Panc1 (cell line): ENCODE measurements around the gene MYCBPAP.

Source experiments
- POLR2AphosphoS5 ChIP-seq: IDR thresholded peaks from 2 replicates; pipeline ENCODE4 v1.6.1; 2012; ENCODE audit warnings: mild to moderate bottlenecking, low read depth, low read length, moderate library complexity
- REST ChIP-seq, 2 experiments: IDR thresholded peaks; 2 replicates each; pipeline ENCODE4 v1.6.1; 2011 to 2012; ENCODE audit warnings: low read depth in 2 of 2, control low read depth in 1 of 2, low read length in 1 of 2, mild to moderate bottlenecking in 1 of 2, moderate library complexity in 1 of 2; ENCODE audit not compliant: insufficient read depth in 1 of 2
- SIN3A ChIP-seq: IDR thresholded peaks from 2 replicates; pipeline ENCODE4 v1.6.1; 2012; ENCODE audit warnings: low read depth, mild to moderate bottlenecking, low read length, moderate library complexity, borderline replicate concordance; ENCODE audit not compliant: insufficient read depth
- TCF7L2 ChIP-seq: IDR thresholded peaks from 2 replicates; pipeline ENCODE4 v1.6.1; 2011; ENCODE audit warnings: mild to moderate bottlenecking, low read depth, low read length, inconsistent platforms
- TF ChIP-seq, protein P1 (sequence below): fragments of 450-650 bp; IDR thresholded peaks from 2 replicates; pipeline ENCODE4 v1.5.1; 2017; ENCODE audit warnings: mild to moderate bottlenecking

- TF ChIP-seq, protein P1, sequence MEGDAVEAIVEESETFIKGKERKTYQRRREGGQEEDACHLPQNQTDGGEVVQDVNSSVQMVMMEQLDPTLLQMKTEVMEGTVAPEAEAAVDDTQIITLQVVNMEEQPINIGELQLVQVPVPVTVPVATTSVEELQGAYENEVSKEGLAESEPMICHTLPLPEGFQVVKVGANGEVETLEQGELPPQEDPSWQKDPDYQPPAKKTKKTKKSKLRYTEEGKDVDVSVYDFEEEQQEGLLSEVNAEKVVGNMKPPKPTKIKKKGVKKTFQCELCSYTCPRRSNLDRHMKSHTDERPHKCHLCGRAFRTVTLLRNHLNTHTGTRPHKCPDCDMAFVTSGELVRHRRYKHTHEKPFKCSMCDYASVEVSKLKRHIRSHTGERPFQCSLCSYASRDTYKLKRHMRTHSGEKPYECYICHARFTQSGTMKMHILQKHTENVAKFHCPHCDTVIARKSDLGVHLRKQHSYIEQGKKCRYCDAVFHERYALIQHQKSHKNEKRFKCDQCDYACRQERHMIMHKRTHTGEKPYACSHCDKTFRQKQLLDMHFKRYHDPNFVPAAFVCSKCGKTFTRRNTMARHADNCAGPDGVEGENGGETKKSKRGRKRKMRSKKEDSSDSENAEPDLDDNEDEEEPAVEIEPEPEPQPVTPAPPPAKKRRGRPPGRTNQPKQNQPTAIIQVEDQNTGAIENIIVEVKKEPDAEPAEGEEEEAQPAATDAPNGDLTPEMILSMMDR = no peak
- TF ChIP-seq REST (IDR thresholded peaks at IDR 0.05; ENCODE audit: insufficient read depth in 1 of 2, low read depth in 2 of 2, low read length in 1 of 2) (no peak), POLR2AphosphoS5 (no peak), SIN3A (no peak), TCF7L2 (no peak)
Measured at GRCh38 chr17:50482110-50482509, 26.1 kb upstream of the MYCBPAP start.
